GM21717 (cell line): ENCODE measurements around the gene MICOS13.

Experiments used
- ATAC-seq: cut with Tn5 transposase; IDR thresholded peaks from one replicate; pipeline ENCODE4 v1.9.1; 2021; ENCODE audit warnings: mild to moderate bottlenecking, moderate library complexity; ENCODE audit not compliant: unreplicated experiment

The MICOS13 gene

DNA sequence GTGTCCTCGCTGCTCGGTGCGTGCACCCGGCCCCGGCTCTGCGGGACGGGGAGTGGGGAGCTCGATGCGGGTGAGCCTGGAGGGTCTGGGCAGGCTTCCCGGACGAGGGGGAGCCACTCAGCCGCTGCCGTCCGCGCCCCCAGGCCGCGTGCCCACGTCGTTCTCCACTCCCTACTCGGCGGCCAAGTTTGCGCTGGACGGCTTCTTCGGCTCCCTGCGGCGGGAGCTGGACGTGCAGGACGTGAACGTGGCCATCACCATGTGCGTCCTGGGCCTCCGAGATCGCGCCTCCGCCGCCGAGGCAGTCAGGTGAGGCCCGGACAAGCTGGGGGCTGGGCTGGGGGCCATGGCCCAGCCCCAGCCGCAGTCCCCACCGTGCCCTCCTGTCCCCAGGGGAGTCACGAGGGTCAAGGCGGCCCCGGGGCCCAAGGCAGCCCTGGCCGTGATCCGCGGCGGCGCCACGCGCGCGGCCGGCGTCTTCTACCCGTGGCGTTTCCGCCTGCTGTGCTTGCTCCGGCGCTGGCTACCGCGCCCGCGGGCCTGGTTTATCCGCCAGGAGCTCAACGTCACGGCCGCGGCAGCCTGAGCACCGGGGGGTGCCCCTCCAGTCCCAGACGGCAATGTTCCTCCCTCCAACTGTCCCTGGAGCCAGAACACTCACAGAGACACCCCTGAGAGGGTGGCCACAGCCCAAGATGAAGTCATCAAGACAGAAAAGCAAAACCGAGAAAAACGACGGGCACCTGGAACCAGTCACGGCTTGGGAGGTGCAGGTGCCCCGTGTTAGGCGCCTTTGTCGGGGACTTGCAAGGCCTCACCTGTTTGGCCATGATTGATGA lies 7.3 kb upstream of the MICOS13 start:
- ATAC-seq: no peak

DNA sequence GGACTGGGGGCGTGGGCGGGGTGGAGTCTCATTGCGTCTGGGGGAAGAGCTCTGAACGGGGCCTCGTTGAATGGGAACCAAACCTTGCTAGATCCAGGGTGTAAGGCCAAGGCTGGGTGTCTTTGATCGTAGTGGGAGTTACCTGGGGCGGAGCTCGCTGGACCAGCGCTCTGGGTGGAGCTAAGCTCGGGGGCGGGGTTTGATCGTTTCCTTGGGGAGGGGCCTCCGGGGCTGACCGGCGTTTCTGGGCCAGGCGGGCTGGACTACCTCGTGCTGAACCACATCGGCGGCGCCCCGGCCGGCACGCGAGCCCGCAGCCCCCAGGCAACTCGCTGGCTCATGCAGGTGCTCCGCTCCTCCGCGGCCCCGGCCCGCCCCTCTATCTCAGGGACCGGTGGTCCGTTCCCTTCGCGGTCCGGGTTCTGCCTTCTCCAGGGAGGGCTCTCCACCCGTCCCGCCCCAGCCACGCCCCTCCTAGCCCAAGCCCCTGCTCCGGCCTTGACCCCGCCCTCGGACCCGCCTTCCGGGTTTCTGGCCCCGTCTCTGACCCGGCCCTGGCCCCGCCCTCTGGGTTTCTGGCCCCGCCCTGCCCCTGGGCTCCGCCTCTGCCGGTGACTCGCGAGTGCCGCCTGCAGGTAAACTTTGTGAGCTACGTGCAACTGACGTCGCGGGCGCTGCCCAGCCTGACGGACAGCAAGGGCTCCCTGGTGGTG lies 6.5 kb upstream of the MICOS13 start:
- ATAC-seq: peak; percentile 32

DNA sequence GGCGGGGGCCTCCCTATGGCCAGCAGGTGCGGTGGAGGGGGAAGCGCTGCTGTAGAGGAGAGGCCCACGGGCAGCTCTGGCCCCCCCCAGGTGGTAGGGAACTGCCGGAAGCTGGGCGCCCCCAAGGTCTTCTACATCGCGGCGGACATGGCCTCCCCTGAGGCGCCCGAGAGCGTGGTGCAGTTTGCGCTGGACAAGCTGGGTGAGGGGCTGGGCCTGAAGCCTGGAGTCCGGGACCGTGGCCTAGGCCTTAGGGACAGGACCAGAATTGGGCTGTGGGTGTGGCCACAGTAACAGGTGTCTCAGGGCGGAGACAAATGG lies 6.0 kb upstream of the MICOS13 start:
- no peak for ATAC-seq

DNA sequence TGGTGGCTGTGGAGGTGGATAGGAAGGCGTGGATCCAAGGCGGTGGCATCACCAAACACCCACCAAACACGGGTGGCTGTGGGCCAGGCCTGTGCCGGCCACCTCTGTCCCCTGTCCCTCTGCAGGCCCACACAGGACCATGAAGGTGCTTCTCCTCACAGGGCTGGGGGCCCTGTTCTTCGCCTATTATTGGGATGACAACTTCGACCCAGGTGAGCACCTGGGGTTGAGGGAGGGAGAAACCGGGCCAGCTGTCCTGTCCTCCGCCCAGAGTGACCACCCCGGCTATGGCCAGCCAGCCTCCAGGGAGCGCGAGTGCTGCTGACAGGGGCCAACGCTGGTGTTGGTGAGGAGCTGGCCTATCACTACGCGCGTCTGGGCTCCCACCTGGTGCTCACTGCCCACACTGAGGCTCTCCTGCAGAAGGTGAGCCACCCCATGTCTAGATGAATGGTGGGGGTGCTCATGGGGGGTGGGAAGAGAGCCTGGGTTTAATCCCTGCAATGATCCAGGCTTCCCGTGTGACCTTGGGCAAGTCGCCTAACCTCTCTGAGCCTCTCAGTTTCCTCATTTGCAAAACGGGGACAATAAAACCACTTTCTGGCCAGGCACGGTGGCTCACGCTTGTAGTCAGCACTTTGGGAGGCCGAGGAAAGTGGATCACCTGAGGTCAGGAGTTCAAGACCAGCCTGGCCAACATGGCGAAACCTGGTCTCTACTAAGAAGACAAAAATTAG lies 4.5 kb upstream of the MICOS13 start:
- no peak for ATAC-seq

DNA sequence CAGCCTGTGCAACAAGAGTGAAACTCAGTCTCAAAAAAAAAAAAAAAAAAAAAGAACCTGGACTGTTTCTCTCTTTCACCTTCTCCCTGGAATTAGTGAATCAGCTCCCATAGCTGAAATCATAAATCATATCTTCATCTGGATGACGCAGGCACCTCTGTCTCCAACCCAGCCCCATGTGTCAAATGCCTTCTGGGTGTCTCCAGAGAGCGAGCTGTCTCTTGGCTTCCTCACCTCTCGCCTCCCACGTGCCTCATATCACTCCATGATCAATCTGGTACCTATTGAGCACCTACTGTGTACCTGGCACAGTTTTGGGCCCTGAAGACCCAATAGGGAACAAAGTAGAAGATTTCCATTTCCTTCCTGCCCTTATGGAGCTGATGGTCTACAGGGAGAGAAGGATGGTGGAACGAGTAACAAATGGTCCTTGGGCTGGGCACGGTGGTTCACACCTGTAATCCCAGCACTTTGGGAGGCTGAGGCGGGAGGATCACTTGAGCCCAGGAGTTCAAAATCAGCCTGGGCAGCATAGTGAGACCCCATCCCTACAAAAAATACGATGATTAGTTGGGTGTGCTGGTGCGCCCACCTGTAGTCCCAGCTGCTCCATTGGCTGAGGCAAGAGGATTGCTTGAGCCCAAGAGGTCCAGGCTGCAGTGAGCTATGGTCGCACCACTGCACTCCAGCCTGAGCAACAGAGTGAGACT lies 3.0 kb upstream of the MICOS13 start:
- no peak for ATAC-seq

DNA sequence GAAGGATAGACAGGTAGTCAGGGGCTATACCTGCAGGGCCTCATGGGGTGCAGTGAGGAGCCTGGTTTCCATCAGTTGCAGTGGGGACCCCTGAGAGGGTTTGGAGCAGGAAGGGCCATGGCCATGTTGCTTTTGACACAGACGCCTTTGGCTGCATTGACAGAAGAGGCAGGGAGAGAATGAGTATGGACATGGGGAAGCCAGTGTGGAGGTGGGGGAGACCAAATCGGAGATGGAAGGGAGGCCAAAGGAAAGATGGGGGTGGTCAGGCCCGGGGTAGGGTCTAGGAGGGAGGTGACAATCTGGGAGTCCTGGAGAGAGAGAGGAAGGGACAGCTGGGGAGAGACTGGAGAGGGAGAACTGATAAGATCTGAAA lies 1.8 kb upstream of the MICOS13 start:
- no peak for ATAC-seq

DNA sequence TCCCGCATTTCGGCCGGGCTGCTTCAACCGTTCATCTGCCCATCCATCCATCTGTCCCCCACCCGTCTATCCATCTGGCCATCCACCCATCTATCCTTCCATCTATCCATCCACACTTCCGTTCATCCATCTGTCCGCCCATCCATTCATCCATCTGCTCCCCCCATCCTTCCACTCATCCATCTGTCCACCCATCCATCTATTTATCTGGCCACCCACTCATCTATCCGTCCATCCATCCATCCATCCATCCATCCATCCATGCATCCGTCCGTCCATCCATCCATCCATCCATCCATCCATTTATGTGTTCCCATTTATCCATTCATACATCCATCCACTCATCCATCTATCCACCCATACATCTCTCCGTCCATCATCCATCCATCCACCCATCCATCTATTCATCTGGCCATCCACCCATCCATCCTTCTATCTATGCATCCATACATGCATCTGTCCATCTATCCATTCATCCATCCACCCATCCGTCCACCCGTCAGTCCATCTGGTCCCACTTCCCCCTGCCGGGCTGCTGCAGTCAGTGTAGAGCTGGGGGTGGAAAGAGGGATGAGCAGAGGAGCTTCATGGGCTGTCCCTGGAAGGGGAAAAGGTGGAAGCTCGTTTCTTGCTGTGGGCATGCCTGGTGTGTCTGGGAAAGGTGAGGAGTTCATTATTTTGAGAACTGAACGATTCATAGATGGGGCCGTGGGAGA lies 1.2 kb upstream of the MICOS13 start:
- no peak for ATAC-seq

DNA sequence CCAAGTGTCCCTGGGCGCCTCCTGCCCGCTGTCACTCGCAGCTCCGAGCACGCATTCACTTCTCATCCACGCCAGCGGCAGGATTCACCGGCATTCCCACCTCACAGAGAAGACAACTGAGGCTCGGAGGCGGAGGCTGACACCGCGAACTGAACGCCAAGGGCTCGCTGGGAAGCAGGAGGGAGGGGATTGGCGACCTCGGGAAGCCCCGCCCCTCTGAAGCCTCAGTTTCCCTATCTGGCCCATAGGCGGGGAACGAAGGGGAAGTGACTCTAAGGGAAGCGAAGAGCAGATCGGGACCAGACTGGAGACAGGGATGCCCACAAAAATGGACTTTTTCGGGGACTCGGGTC lies 256 bp downstream of the MICOS13 start:
- ATAC-seq: no peak

DNA sequence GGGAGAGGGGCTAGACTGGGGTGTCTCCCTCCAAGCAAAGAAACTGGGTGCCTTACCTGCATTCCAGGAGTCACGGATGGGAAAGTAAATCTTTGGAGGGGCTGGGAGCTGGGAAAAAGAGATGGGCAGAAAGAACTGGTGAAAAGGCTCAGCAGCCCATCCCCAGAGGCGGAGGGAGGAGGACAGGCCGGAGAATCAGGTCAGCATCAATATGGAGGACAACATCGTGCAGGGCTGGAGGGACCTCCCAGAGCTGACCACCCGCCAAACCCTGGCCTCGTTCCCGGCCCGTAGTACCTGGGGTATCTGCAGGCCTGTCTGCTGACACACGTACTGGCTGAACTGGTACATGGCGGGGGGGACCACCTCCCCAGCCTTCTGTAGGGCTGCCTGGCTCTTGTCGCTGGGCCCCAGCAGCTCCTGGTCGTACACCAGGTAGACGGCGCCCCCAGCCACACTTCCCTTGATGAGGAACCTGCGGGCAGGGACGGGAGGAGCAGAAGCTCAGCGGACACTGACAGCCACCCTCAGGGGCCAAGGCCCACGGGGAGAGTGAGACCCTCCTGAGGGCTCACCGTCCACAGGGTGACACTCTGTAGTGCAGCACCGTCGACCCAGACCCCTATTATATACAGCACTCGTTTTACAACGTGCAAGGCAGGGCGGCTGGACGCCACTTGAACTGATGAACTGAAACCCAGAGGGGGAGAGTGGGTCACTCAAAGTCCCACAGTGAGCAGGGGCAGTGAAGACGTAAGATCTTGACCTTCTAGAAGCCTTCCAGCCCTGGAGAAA lies 830 bp downstream of the MICOS13 start:
- ATAC-seq: no peak

DNA sequence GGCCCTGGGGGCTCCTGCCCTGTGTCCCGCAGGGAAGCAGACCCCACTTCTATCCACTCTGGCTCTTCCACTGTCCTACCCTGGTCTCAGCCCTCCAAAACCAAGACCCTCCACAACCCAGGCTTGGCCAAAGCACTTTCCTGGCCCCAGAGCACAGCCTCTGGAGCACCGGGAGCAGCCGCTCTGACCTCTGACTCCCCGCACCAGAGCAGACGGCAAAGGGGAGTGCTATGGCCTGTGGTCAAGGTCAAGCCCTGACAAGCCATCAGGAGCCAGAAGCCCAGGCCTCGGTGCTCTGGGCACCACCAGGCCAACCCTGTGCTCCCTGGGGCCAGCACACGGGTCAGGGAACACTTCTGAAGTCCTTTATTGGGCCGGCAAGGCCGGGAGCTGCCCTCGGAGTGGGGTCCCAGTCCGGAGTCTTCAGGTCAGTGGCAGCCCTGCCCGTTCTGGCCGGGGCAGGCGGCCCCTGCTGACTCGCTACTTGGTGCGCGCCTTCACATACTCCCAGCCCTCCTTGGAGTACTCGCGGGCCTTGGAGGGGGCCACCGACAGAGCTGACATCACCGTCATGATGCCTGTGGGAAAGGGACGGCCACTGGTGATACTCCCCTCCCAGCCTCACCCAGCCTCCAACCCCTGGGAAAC lies 2.1 kb downstream of the MICOS13 start:
- no peak for ATAC-seq

DNA sequence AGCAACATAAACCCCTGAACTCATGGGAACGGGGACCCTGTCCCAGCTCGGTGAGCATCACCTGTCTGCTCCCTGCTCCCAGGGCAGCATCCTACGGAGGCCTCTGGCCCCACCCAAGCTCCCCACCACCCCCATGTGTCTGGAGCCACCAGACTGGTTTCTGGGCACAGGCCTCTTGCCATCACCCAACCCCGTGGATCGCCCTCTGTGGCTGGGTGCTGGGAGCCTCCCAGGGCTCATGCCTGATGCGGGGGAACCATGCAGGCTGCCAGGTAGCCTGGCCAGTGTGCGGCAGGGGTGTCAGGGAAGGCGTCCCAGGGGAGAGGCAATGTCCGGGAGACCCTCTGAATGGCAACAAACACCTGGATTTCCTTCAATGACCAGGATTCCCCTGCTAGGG lies 2.7 kb downstream of the MICOS13 start:
- ATAC-seq: no peak

DNA sequence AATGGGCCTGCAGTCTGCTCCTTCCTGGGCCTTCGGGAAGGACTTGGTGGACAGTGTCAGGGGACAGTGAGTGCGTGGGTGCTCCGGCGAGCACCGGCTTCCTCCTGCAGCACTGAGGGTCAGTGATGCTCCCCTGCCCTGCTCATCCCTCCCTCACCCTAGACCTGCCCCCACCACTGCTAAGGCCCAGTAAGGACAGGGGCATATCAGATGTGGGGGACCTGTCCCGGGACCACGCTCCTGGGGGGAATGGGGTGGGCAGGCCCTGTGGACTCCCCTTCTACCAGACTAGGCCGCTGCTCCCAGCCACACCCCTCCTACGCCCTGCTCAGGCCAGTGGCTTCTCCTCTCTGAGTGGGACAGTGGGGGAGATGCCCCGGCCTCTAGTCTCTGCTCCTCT lies 3.2 kb downstream of the MICOS13 start:
- ATAC-seq: no peak

DNA sequence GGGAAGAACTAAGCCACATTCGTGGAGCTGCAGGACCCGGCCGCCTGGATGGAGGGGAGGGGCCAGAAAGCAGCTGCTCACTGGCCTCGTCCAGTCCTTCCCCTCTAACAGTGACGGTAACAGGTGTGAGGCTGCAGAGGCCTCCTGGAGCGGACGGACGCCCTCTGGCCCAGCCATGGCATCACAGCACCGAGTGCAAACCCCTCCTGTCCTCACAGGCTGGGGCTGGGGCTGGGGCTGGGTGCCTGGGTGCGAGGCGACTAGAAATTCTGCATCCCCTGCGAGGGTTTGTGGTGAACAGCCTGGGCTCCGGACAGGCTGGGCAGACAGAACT lies 3.6 kb downstream of the MICOS13 start:
- ATAC-seq: no peak

DNA sequence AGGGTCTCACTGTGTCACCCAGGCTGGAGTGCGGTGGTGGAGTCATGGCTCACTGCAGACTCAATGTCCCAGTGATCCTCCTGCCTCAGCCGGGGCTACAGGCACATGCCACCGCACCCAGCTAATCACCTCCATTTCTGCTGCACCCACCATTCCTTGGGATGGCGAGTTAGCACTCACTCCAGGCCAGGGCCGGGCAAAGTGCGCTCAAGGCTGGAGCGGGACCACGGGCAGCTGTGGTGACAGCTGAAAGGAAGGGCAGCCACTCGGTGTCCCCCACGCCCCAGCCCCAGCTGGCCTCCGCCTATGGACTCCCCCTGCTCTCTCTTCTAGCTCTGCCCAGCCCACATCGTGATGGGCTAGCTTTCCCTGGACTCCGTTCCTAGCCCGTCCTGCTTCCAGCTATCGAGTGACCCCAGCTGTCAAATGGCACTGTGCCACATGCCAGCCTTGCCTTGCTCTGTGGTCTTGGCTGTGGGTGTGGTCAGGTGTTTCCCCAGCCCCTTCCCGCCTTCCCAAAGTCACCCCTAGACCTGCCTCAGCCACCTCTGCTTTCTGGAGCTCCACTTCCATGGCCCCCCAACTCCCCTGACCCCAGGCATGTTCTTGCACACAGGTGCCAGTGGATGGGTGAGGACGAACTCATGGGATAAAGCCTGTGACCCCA lies 4.1 kb downstream of the MICOS13 start:
- no peak for ATAC-seq

DNA sequence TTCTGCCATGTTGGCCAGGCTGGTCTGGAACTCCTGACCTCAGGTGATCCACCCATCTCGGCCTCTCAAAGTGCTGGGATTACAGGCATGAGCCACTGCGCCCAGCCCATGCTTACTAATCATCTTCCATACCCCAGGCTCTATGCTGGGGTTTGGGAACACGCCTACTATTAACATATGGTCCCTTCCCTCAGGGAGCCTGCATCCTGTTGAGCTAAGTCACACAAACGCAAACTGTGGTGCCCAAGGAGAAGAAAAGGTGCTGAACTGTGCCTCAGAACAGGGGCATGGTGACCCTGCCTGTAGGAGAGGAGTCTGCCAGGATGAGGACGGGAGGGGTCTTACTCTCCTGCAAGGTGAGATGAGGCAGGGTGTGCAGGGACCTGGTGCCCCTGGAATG lies 5.6 kb downstream of the MICOS13 start:
- no peak for ATAC-seq

DNA sequence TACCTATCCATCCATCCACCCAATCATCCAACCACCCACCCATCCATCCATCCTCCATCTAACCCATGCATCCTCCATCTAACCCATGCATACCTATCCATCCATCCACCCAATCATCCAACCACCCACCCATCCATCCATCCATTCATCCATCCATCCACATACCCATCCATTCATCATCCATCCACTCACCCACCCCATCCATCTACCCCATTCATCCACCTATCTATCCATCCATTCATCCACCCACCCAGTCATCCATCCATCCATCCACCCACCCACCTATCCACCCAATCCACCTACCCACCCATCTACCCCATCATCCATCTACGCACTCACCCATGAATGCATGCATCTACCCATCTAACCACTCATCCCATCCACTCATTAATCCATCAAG lies 6.6 kb downstream of the MICOS13 start:
- ATAC-seq: no peak

DNA sequence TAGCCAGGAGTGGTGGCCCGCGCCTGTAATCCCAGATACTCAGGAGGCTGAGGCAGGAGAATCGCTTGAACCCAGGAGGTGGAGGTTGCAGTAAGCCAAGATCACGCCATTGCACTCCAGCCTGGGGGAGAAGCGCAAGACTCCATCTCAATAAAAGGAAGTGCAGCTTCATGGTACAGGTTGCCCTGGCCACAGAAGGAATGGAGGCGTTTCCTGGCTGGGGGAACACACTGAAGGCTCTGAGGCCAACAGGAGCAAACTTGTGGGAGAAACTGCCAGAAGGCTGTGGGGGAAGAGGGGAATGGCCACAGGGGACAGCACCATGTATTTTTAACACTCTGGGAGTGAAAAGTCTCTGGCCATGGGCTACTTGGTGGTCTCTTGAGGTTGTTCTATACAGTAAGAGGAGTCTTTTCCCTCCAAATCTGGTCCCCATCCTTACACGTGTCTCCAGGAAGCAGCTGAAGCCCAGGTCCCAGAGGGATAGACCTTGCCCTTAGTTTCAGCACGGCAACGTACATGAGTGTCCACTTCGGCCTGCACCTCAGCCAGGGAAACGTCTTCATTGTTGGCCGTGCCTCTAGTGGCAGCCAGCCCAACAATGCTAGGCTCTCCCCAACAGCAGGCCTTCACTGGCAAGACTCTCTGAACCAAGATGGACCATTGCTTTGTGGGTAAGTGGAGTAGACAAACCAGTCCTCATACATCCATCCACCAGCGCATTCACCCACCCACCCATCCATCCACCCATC lies 7.4 kb downstream of the MICOS13 start:
- ATAC-seq: no peak

DNA sequence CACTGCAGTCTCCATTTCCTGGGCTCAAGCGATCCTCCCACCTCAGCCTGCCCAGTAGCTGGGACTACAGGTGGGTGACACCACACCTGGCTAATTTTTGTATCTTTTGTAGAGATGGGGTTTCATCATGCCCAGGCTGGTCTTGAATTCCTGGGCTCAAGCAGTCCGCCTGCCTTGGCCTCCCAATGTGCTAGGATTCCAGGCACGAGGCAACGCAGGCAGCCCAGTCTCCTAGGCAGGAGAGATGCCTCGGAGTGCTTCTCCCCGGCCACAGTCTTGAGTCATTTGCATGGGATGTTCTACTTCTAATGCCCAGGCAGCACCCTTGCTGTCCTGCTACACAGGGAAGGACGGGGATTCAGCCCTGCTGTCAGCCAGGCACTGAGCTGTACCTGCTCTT lies 8.7 kb downstream of the MICOS13 start:
- no peak for ATAC-seq
